ENCODE data around the gene ZXDC. TPM values are rescaled to one million over a fixed set of nuclear protein-coding genes. Genes with fewer than 3 reads are reported as not detected.
A peak's percentile ranks its signal among the peaks of the same experiment; 100 is the strongest.

ZXDC gene
- total and polyA plus RNA-seq, 9 donors, result 14.4 to 47.3 (median 32.7) TPM

DNA sequence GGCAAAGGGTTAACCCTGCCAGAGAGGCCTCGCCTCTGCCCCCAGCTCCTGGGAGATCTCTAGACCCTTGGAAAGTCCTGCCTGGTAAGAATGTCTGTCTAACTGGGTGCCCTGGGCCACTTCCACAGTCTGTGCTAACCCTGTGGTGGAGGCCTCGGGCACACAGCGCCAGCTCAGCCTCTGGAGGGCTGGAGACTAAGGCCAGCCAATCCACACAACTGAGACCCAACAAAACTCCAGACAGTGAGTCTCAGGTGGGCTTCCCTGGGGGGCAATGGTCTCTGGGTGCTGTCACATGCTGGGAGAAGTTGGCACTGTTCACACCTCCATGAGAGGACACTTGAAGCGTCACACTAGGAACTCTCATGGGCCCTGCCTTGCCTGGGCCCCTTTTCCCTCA is 19.5 kb downstream of the ZXDC start:
- intact Hi-C loops (cut with DNase I), result no loop called here
- Histone ChIP-seq H3K27ac (no peak overlapping the region), H3K27me3 (no peaks in the 10 kb centered on the region), H3K9me3 (no peaks in the 10 kb centered on the region), H3K4me1 (ENCODE audit: insufficient read depth) (peaks cover 4% of the 10 kb centered on the region), H3K36me3 (no peaks in the 10 kb centered on the region), H3K4me3 (no peak overlapping the region)
- 73 to 97% (median 87%) methylated on average over 4 of the region's 4 CpGs for WGBS, 3 donors
- peak in 2 of 5 donors; percentile 5 to 6 for DNase-seq
- no peak for TF ChIP-seq EP300 (IDR thresholded peaks at IDR 0.05)
- TF ChIP-seq CTCF (IDR thresholded peaks at IDR 0.05), result no peak
- no peak for TF ChIP-seq POLR2A (IDR thresholded peaks at IDR 0.05)

DNA sequence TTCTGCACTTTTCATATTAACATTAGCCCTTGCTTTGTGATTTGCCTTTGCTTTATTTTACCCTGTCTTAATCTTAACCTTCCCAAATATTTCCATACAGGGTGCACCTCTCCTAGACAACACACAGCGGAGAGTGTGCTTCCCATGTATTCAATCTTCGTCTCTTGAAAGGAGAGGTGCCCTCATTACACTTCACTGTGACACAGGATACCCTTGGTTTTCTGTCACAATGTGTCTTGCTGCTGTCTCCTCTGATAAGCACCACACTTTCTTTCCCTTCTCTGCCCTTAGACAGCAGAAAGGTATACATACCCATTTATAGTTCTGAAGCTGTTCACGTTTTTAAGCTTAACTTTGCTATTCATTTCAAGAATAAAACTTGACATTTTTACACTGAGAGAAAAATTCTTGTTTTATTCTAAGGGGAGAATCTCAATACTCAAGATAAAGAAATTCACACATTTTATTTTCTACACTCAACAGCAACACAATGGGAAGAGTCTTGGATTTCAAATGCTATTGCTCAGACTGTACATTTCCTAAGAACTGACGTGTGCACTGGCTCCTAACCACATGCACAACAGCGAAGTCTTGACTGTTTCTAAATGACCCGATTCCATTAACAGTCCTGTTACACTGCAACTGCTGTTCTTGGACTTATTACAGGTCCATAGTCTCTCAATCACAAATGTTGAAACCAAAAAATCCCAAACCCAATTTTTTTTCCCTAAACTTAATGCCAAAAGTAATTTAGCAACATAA is 21.1 kb downstream of the ZXDC start:
- Histone ChIP-seq H3K4me3 (no peak overlapping the region), H3K27me3 (no peaks in the 10 kb centered on the region), H3K4me1 (ENCODE audit: insufficient read depth) (no peaks in the 10 kb centered on the region), H3K36me3 (no peaks in the 10 kb centered on the region), H3K9me3 (no peaks in the 10 kb centered on the region), H3K27ac (no peak overlapping the region)
- no peak for DNase-seq
- TF ChIP-seq POLR2A (IDR thresholded peaks at IDR 0.05) (no peak), CTCF (IDR thresholded peaks at IDR 0.05) (no peak), EP300 (IDR thresholded peaks at IDR 0.05) (no peak)
- intact Hi-C loops (cut with DNase I), result no loop called here
- 90 to 93% (median 91%) methylated on average over 6 of the region's 6 CpGs for WGBS, 3 donors

GRCh38 chr3:126454025-126454424 is 21.7 kb downstream of the ZXDC start:
- TF ChIP-seq EP300 (IDR thresholded peaks at IDR 0.05) (no peak), CTCF (IDR thresholded peaks at IDR 0.05) (no peak), POLR2A (IDR thresholded peaks at IDR 0.05) (no peak)
- Histone ChIP-seq H3K9me3 (no peaks in the 10 kb centered on the region), H3K4me1 (ENCODE audit: insufficient read depth) (no peaks in the 10 kb centered on the region), H3K36me3 (no peaks in the 10 kb centered on the region), H3K27ac (no peak overlapping the region), H3K27me3 (no peaks in the 10 kb centered on the region), H3K4me3 (no peak overlapping the region)
- DNase-seq, result no peak
- 75 to 91% (median 90%) methylated on average over 1 of the region's 1 CpG for WGBS, 3 donors
- intact Hi-C loops (cut with DNase I), result no loop called here

GRCh38 chr3:126452213-126452612 is 23.5 kb downstream of the ZXDC start:
- intact Hi-C loops (cut with DNase I), result no loop called here
- Histone ChIP-seq H3K9me3 (no peaks in the 10 kb centered on the region), H3K27ac (no peak overlapping the region), H3K36me3 (no peaks in the 10 kb centered on the region), H3K4me3 (no peak overlapping the region), H3K4me1 (ENCODE audit: insufficient read depth) (no peaks in the 10 kb centered on the region), H3K27me3 (no peaks in the 10 kb centered on the region)
- TF ChIP-seq POLR2A (IDR thresholded peaks at IDR 0.05), result no peak
- TF ChIP-seq CTCF (IDR thresholded peaks at IDR 0.05), result no peak
- TF ChIP-seq EP300 (IDR thresholded peaks at IDR 0.05), result no peak
- no peak for DNase-seq
- 86 to 90% (median 88%) methylated on average over 9 of the region's 9 CpGs for WGBS, 3 donors

Data from ovary (tissue), 9 donors.